ENCODE data around the gene NPL.
A peak's percentile ranks its signal among the peaks of the same experiment; 100 is the strongest.

Gene NPL

DNA sequence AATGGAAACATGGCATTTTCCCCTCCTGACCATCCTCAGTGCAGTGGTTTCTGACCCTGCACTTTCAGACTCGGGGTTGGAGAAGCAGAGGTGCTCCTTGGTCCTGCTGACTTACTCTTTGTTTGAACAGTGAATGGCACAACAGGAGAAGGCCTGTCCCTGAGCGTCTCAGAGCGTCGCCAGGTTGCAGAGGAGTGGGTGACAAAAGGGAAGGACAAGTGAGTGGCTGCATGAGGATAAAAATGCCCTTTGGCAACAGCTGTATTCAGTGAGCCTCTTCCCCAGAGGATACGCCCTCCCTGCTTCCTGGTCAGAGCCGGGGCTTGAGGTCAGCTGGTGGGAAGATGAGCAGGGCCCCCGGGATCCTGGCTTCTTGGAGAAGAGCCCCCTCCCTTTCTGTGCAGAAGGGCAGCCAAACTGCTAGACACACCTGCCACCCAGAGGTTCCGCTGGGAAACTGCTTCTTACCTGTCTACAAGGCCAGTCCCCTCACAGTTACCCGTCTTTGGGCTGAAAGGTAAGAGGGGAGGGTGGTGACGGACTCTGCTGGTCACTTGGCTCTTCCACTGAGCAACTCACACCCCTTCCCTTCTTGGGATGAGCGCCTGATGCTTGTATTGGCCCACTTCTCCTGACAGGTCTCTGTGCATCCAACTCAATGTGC lies 16.6 kb downstream of the NPL start:
- TF ChIP-seq, protein P1, sequence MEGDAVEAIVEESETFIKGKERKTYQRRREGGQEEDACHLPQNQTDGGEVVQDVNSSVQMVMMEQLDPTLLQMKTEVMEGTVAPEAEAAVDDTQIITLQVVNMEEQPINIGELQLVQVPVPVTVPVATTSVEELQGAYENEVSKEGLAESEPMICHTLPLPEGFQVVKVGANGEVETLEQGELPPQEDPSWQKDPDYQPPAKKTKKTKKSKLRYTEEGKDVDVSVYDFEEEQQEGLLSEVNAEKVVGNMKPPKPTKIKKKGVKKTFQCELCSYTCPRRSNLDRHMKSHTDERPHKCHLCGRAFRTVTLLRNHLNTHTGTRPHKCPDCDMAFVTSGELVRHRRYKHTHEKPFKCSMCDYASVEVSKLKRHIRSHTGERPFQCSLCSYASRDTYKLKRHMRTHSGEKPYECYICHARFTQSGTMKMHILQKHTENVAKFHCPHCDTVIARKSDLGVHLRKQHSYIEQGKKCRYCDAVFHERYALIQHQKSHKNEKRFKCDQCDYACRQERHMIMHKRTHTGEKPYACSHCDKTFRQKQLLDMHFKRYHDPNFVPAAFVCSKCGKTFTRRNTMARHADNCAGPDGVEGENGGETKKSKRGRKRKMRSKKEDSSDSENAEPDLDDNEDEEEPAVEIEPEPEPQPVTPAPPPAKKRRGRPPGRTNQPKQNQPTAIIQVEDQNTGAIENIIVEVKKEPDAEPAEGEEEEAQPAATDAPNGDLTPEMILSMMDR (conservative IDR thresholded peaks at IDR 0.05) = peak; percentile 60

DNA sequence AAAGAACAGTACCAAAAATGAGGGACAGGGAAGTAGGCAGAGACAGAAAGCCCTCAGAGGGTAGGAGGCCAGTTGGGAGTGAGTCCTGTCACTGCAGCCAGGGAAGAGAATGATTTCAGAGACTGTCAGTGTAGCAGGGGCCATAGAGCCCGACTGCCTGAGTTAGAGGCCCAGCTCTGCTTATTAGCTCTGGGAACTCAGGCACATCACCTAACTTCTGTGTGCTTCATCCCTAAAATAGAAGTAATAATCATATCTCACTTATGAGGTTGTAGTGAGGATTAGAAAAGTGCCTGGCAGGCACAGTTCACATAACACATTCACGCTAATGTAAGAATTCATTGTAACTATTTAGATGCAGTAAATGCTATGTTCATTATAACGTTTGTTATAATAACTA lies 18.3 kb downstream of the NPL start:
- H3K27ac ChIP-seq = no peak overlapping the region
- TF ChIP-seq, protein P1 (conservative IDR thresholded peaks at IDR 0.05) = no peak

More for the DNA sequence above, 16.6 kb downstream of the NPL start:
- H3K27ac ChIP-seq = no peak overlapping the region

DNA sequence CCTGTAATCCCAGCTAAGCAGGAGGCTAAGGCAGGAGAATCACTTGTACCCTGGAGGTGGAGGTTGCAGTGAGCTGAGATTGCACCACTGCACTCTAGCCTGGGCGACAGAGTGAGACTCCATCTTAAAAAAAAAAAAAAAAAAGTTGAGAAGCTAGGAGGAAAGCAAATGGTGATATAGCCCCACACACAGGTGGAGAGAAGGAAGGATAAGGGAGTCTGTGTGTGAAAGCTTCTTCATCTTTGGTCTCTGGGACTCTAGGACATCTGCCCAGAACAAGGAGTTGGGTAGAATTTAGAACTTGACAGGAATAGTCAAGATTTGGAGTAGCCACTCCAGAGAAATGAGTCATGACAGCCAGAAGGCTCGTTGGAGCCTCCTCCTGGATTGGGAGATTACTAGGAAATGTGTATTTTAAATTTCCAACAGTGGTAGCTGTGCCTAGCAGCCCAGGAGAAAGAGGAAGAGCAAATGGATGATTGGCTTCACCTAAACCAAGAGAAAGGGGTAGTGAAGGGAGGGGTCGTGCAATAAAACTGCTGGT lies 19.9 kb downstream of the NPL start:
- no peak overlapping the region for H3K27ac ChIP-seq
- TF ChIP-seq, protein P1 (conservative IDR thresholded peaks at IDR 0.05) = no peak

DNA sequence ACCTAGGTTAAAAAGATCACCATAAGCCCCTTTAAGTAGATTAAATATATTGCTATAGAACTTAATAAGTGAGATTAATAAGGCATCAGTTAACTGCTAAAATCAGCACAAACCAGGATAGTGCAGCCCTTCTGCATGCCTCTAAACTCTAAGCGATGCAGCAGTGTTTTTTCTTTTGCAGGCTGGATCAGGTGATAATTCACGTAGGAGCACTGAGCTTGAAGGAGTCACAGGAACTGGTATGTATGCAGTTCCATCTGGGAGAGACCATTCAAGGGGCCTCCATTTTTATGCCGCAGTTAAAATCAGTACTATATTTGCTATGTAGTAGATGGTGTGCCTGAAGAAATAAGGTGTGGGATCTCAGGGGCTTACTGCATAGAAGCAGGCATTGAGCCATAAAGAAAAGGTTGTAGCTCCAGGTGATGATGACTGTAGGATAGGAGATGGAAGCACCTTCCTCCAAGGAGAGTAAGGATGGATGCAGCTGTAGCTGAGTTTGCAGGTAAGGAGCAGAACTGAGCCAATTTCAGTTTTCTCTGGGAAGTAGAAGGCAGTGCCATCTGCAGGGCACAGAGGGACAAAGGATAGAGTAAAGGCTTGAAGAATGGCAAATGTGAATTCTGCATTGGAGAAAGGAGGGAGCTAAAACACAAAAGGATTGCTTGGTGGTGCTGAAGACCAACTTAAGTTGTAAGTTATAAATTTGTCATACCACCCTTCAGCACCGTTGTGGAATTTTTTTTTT lies 22.6 kb downstream of the NPL start:
- TF ChIP-seq, protein P1 (conservative IDR thresholded peaks at IDR 0.05) = peak; percentile 54
- H3K27ac ChIP-seq = no peak overlapping the region

DNA sequence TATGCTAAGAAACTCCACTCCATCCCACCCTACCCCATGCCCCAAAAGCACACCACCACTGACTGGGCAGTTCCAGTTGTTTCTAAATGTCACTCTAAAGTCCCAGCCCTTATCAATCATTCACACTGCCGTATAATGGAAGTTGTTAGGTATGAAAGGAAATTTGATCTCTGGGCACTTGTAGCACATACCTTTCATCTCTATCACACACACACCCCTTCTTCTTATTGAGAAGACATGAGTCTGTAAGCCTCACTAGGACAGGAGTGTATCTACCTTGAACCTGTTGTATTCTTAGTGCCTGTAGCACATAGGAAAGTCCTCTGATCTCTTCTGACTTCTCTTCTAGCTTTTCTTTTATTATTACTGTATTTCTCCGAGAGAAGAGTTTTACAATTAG lies 27.3 kb downstream of the NPL start:
- TF ChIP-seq, protein P1 (conservative IDR thresholded peaks at IDR 0.05) = no peak
- no peak overlapping the region for H3K27ac ChIP-seq

DNA sequence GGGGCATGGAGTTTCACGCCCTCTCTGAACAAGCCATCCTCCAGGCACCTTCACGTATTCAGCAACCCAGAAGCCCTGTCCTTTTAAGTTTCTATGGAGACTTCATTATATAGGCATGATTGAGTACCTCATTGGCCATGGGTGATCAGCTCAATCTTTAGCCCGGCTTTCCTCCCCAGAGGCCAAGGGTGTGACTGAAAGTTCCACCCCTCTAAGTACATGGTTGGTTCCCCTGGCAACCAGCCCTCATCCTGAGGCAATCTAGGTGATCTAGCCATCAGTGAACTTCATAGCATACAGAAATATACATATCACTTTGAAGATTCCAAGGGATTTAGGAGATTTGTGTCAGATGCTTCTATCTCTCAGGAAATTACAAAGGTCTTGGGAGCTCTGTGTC lies 28.2 kb downstream of the NPL start:
- TF ChIP-seq, protein P1 (conservative IDR thresholded peaks at IDR 0.05) = no peak
- no peak overlapping the region for H3K27ac ChIP-seq

DNA sequence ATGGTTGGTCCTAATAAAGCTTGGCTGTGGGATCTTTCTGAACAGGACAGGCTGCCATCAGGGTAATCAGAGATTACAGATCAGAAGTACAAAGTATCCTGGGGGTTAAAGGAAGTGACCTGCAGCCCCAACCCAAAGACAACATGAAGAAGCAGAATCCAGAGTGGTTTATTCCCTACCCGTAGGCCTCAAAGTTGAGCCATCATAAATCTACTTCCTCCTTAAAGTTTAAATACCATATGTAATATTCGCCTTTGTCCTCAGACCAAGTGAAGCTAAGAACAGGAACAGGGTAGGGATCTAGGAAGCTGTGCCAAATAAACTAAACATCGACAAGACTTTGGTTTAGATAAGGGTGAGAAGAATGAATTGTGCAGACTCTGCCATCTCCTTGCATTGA lies 33.6 kb downstream of the NPL start:
- TF ChIP-seq, protein P1 (conservative IDR thresholded peaks at IDR 0.05) = no peak
- no peak overlapping the region for H3K27ac ChIP-seq

All from VCaP (cell line).